ENCODE results near the gene GRIK4. TPM values are rescaled to one million over a fixed set of nuclear protein-coding genes. Genes with fewer than 3 reads are reported as not detected.

Gene GRIK4
- total RNA-seq, 1 experiment from 2014 or later = not detected

DNA sequence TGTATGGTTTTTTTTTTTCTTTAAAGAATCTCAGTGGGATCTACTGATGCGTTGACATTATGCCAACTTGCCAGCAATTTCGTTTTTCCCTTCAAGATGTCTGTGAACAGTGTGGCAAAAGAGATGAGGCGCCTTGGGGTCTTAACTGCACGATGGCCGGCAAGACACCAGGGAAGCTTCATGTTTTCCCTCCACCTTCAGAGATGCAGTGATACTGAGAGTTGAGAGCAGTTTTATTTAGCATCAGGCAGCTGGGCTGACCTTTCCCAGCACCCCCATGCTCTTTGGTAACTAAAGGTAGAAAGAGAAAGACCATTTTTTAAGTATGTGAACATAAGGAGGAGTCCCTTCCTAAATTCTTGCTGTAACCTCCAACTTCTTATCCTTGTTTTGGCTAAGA is 11.7 kb upstream of the GRIK4 start:
- no peak for DNase-seq

GRCh38 chr11:120500414-120501071 is 11.0 kb upstream of the GRIK4 start:
- Histone ChIP-seq H3K4me2 (ENCODE audit: low read length) (no peak overlapping the region), H3K4me3 (ENCODE audit: low read length) (no peak overlapping the region), H4K20me1 (ENCODE audit: low read length) (no peaks in the 10 kb centered on the region), H2AFZ (ENCODE audit: low read length) (no peak overlapping the region), H3K9ac (ENCODE audit: low read length) (no peak overlapping the region), H3K79me2 (ENCODE audit: low read length) (no peaks in the 10 kb centered on the region), H3K9me3 (ENCODE audit: low read length) (no peaks in the 10 kb centered on the region), H3K4me1 (ENCODE audit: insufficient read depth, low read length) (no peaks in the 10 kb centered on the region), H3K27me3 (ENCODE audit: low read length) (peaks cover 32% of the 10 kb centered on the region), H3K36me3 (ENCODE audit: low read depth, low read length) (no peaks in the 10 kb centered on the region), H3K9me2 (replicated peaks; ENCODE audit: low read length) (no peaks in the 10 kb centered on the region), H3F3A (ENCODE audit: low read length, unreplicated experiment) (no peaks in the 10 kb centered on the region), H3K27ac (ENCODE audit: low read length) (no peak overlapping the region)
- ChIA-PET CTCF (interaction anchor here (0.6 kb wide), 1 partner anchor 162 kb away, joined by 3 read pairs; no protein-coding TSS in a partner anchor), POLR2A (ENCODE audit: unreplicated experiment) (no interaction called here)
- ATAC-seq (peak; percentile 48), DNase-seq (peak; percentile 32)
- intact Hi-C loops (cut with micrococcal nuclease) = loop anchor here (2.0 to 10.0 kb wide), 2 partner anchors 166 to 304 kb away; no protein-coding TSS in a partner anchor
- TF ChIP-seq EZH2phosphoT487 (IDR thresholded peaks at IDR 0.05; ENCODE audit: borderline replicate concordance, low read length) = no peak
- TF ChIP-seq CTCF (conservative IDR thresholded peaks at IDR 0.05; ENCODE audit: low read depth, low read length) = peak; percentile 22; the same call in 1 of the 2 replicates
- no TSS peak for BruUV-seq (replicated peaks)

More for the DNA sequence above, 11.7 kb upstream of the GRIK4 start:
- intact Hi-C loops (cut with micrococcal nuclease) = loop anchor here (2.0 to 10.0 kb wide), 2 partner anchors 165 to 305 kb away; no protein-coding TSS in a partner anchor
- Histone ChIP-seq H3K4me3 (ENCODE audit: low read length) (no peak overlapping the region), H4K20me1 (ENCODE audit: low read length) (no peaks in the 10 kb centered on the region), H3K9ac (ENCODE audit: low read length) (no peak overlapping the region), H3K36me3 (ENCODE audit: low read depth, low read length) (no peaks in the 10 kb centered on the region), H3K27me3 (ENCODE audit: low read length) (peaks cover 25% of the 10 kb centered on the region), H2AFZ (ENCODE audit: low read length) (no peak overlapping the region), H3K4me2 (ENCODE audit: low read length) (no peak overlapping the region), H3K27ac (ENCODE audit: low read length) (no peak overlapping the region), H3K9me2 (replicated peaks; ENCODE audit: low read length) (no peaks in the 10 kb centered on the region), H3K79me2 (ENCODE audit: low read length) (no peaks in the 10 kb centered on the region), H3K9me3 (ENCODE audit: low read length) (no peaks in the 10 kb centered on the region), H3K4me1 (ENCODE audit: insufficient read depth, low read length) (no peaks in the 10 kb centered on the region), H3F3A (ENCODE audit: low read length, unreplicated experiment) (no peaks in the 10 kb centered on the region)
- POLR2A ChIA-PET (ENCODE audit: unreplicated experiment) = no interaction called here
- no peak for TF ChIP-seq CTCF (conservative IDR thresholded peaks at IDR 0.05; ENCODE audit: low read depth, low read length)
- TF ChIP-seq EZH2 (IDR thresholded peaks at IDR 0.05; ENCODE audit: low read length, unreplicated experiment) = no peak
- TF ChIP-seq EZH2phosphoT487 (IDR thresholded peaks at IDR 0.05; ENCODE audit: borderline replicate concordance, low read length) = no peak
- ATAC-seq = no peak
- CTCF ChIA-PET = interaction anchor here (0.6 to 0.8 kb wide), 2 partner anchors 13 to 161 kb away, joined by 3 read pairs; no protein-coding TSS in a partner anchor
- no TSS peak for BruUV-seq (replicated peaks)

DNA sequence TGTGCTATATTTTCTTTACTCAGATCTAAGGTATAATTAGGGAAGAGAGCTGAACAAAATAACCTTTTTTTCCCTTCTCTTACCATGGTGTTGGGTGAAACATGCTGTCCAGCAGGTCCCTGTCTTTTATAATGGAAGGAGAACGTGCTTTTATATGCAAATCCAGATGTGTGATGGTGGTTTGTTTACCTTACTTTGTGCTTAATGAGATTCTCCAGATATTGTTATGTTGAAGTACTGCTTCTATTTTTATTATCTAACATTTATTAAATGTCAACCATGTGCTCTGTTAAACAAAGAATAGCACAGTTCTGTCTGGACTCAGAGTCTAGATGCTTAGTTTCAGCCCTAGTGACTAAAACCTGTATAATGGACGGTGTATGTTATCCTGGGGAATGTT is 10.1 kb upstream of the GRIK4 start:
- H3F3A ChIP-seq (ENCODE audit: low read length, unreplicated experiment) = no peaks in the 10 kb centered on the region
- H2AFZ ChIP-seq (ENCODE audit: low read length) = no peak overlapping the region
- H3K79me2 ChIP-seq (ENCODE audit: low read length) = no peaks in the 10 kb centered on the region
- peaks cover 41% of the 10 kb centered on the region for H3K27me3 ChIP-seq (ENCODE audit: low read length)
- no peak for TF ChIP-seq EZH2 (IDR thresholded peaks at IDR 0.05; ENCODE audit: low read length, unreplicated experiment)
- TF ChIP-seq CTCF (conservative IDR thresholded peaks at IDR 0.05; ENCODE audit: low read depth, low read length) = no peak
- no peak for TF ChIP-seq EZH2phosphoT487 (IDR thresholded peaks at IDR 0.05; ENCODE audit: borderline replicate concordance, low read length)
- DNase-seq (no peak), ATAC-seq (no peak)
- no peak overlapping the region for H3K4me3 ChIP-seq (ENCODE audit: low read length)
- no peak overlapping the region for H3K9ac ChIP-seq (ENCODE audit: low read length)
- no peaks in the 10 kb centered on the region for H3K36me3 ChIP-seq (ENCODE audit: low read depth, low read length)
- no peak overlapping the region for H3K27ac ChIP-seq (ENCODE audit: low read length)
- no peaks in the 10 kb centered on the region for H3K9me3 ChIP-seq (ENCODE audit: low read length)
- ChIA-PET POLR2A (ENCODE audit: unreplicated experiment) (no interaction called here), CTCF (no interaction called here)
- no peaks in the 10 kb centered on the region for H3K4me1 ChIP-seq (ENCODE audit: insufficient read depth, low read length)
- intact Hi-C loops (cut with micrococcal nuclease) = loop anchor here (2.0 to 10.0 kb wide), 2 partner anchors 167 to 303 kb away; no protein-coding TSS in a partner anchor
- no peak overlapping the region for H3K4me2 ChIP-seq (ENCODE audit: low read length)
- H3K9me2 ChIP-seq (replicated peaks; ENCODE audit: low read length) = no peaks in the 10 kb centered on the region
- no TSS peak for BruUV-seq (replicated peaks)
- no peaks in the 10 kb centered on the region for H4K20me1 ChIP-seq (ENCODE audit: low read length)

Measured in PC-3 (cell line).